ENCODE data around the gene ZFR.

DNA sequence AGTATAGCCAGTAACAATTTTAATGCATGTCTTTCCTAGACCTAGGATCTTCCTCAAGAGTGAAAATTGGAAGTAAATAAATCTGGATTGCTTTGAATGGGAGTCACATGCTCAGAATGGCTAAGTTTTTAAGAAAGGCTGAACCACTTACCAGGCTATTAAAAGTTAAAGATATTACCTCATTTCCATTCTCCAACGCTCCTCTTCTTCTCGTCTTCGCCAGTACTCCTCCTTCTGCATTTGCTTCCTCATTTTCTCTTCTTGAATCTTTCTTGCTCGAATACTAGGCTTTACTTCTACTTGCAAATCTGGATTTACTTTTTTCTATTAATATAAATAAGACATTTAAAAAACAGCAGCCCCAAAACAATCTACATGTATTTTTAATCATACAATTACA, 49.6 kb downstream of the ZFR start:
- TF ChIP-seq POLR2AphosphoS5 (IDR thresholded peaks at IDR 0.05; ENCODE audit: low read depth, low read length) (no peak), TAF1 (IDR thresholded peaks at IDR 0.05; ENCODE audit: borderline replicate concordance, insufficient read depth, low read length) (no peak), SIN3A (IDR thresholded peaks at IDR 0.05; ENCODE audit: borderline replicate concordance, insufficient read depth, low read length) (no peak)
- TF ChIP-seq, protein P1, sequence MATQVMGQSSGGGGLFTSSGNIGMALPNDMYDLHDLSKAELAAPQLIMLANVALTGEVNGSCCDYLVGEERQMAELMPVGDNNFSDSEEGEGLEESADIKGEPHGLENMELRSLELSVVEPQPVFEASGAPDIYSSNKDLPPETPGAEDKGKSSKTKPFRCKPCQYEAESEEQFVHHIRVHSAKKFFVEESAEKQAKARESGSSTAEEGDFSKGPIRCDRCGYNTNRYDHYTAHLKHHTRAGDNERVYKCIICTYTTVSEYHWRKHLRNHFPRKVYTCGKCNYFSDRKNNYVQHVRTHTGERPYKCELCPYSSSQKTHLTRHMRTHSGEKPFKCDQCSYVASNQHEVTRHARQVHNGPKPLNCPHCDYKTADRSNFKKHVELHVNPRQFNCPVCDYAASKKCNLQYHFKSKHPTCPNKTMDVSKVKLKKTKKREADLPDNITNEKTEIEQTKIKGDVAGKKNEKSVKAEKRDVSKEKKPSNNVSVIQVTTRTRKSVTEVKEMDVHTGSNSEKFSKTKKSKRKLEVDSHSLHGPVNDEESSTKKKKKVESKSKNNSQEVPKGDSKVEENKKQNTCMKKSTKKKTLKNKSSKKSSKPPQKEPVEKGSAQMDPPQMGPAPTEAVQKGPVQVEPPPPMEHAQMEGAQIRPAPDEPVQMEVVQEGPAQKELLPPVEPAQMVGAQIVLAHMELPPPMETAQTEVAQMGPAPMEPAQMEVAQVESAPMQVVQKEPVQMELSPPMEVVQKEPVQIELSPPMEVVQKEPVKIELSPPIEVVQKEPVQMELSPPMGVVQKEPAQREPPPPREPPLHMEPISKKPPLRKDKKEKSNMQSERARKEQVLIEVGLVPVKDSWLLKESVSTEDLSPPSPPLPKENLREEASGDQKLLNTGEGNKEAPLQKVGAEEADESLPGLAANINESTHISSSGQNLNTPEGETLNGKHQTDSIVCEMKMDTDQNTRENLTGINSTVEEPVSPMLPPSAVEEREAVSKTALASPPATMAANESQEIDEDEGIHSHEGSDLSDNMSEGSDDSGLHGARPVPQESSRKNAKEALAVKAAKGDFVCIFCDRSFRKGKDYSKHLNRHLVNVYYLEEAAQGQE (IDR thresholded peaks at IDR 0.05; ENCODE audit: insufficient read depth in 1 of 2, low read depth in 2 of 2, low read length in 2 of 2) = no peak
